ENCODE results near the gene DNASE1L2. TPM values are rescaled to one million over a fixed set of nuclear protein-coding genes. Genes with fewer than 3 reads are reported as not detected.
"Not testable (repeated sequence)": the region's sequence is repeated elsewhere in the genome, so short reads cannot be mapped to it uniquely, and the experiment has no call there.

The DNASE1L2 gene
- total RNA-seq, 4 donors from 2014 or later, result 0.88 to 4.5 (median 1.4) TPM

DNA sequence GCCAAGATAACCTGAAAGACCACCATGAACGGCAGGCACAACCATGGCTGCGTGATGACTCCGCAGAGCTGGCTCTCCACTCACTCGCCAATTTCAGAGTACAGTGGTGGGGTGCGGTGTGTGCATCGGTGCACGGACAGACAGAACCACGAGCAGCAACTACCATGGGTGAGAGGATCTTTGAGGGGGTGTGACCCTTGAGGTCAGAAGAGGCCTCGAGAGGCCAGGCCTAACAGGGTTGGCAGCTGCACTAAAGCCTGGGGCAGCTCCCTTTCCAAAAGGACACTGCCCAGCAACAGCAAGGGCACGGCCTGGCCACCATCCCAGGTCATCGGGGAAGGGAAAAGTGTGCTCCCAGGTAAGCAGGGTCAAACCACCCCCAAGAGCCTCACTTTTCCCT, 17.0 kb downstream of the DNASE1L2 start:
- DNase-seq, result peak; percentile 66 to 69
- Histone ChIP-seq H3K4me1 (peaks cover 10 to 33% of the 10 kb centered on the region in 2 donors), H3K27ac (no peak overlapping the region), H3K27me3 (no peaks in the 10 kb centered on the region), H3K9me3 (no peaks in the 10 kb centered on the region), H3K36me3 (peaks cover 46 to 54% of the 10 kb centered on the region in 2 donors), H3K4me3 (replicated peaks in 1 of 3) (no peak overlapping the region)
- WGBS, 2 donors, result 56 to 70% methylated on average over 8 to 9 of the region's 11 CpGs
- intact Hi-C loops (cut with DNase I), result no loop called here
- TF ChIP-seq, protein P1, sequence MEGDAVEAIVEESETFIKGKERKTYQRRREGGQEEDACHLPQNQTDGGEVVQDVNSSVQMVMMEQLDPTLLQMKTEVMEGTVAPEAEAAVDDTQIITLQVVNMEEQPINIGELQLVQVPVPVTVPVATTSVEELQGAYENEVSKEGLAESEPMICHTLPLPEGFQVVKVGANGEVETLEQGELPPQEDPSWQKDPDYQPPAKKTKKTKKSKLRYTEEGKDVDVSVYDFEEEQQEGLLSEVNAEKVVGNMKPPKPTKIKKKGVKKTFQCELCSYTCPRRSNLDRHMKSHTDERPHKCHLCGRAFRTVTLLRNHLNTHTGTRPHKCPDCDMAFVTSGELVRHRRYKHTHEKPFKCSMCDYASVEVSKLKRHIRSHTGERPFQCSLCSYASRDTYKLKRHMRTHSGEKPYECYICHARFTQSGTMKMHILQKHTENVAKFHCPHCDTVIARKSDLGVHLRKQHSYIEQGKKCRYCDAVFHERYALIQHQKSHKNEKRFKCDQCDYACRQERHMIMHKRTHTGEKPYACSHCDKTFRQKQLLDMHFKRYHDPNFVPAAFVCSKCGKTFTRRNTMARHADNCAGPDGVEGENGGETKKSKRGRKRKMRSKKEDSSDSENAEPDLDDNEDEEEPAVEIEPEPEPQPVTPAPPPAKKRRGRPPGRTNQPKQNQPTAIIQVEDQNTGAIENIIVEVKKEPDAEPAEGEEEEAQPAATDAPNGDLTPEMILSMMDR (IDR thresholded peaks at IDR 0.05), result no peak
- TF ChIP-seq POLR2A (IDR thresholded peaks at IDR 0.05), result no peak

DNA sequence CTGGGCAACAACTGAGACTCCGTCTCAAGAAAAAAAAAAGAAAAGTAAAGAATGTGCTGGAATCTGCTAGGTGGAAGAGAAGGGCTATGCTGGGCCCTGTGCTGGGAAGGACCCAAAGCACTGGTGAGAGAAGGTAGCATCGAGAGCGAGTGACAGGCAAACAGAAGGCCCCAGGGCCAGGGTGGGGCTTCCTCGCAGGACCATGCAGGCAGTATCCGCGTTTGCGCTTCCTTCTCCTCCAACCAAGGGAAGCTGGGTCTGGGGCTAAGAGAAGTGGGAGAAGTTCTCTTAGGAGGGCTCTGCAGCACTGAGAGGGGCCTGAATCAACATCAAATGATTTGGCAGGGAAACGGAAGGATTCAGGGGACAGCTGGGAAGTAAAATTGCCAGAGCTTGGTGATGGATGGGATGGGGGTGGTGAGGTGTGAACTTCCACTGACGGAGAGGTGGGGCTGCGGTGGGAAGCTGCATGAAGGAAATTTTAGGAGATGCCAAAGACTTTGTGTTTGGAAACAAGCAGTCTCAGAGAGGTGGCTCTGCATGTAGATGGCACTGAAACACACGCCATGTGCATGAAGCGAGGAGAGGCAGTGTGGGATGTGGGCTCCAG, 20.4 kb downstream of the DNASE1L2 start:
- intact Hi-C loops (cut with DNase I), result no loop called here

DNA sequence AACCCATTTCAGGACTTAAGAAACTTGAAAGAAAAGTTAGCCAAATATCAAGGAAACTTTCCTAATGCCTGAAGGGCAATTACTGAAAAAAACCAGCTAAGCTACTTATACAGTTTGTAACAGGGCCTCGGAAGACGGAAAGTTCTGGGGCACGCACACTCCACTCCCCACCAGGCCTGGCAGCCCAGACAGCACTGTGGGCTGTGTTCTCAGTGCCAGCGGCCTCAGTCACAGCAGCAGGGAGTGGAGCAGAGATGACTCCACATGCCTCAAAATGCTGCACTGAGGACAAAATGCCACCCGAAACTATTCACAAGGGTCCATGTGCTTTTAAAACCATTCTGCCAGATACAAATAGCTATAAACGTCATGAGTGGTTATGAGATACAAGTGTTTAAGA, 21.5 kb downstream of the DNASE1L2 start:
- WGBS, 2 donors, result 95 to 99% methylated on average over 6 of the region's 6 CpGs
- Histone ChIP-seq H3K9me3 (no peaks in the 10 kb centered on the region), H3K27ac (no peak overlapping the region), H3K27me3 (no peaks in the 10 kb centered on the region), H3K4me1 (peaks cover 0 to 6% of the 10 kb centered on the region in 2 donors), H3K4me3 (replicated peaks in 1 of 3) (no peak overlapping the region), H3K36me3 (peaks cover 80 to 88% of the 10 kb centered on the region in 2 donors)
- intact Hi-C loops (cut with DNase I), result no loop called here
- DNase-seq, result no peak
- TF ChIP-seq POLR2A (IDR thresholded peaks at IDR 0.05), result no peak
- TF ChIP-seq, protein P1 (IDR thresholded peaks at IDR 0.05), result no peak

More for the DNA sequence above, 20.4 kb downstream of the DNASE1L2 start:
- Histone ChIP-seq H3K27ac (no peak overlapping the region), H3K36me3 (peaks cover 69 to 79% of the 10 kb centered on the region in 2 donors), H3K4me1 (peaks cover 3 to 17% of the 10 kb centered on the region in 2 donors), H3K4me3 (replicated peaks in 1 of 3) (no peak overlapping the region), H3K9me3 (no peaks in the 10 kb centered on the region), H3K27me3 (no peaks in the 10 kb centered on the region)
- no peak for DNase-seq
- 90 to 91% methylated on average over 12 of the region's 12 CpGs for whole genome bisulfite sequencing, 2 donors
- no peak for TF ChIP-seq POLR2A (IDR thresholded peaks at IDR 0.05)
- TF ChIP-seq, protein P1 (IDR thresholded peaks at IDR 0.05), result no peak

DNA sequence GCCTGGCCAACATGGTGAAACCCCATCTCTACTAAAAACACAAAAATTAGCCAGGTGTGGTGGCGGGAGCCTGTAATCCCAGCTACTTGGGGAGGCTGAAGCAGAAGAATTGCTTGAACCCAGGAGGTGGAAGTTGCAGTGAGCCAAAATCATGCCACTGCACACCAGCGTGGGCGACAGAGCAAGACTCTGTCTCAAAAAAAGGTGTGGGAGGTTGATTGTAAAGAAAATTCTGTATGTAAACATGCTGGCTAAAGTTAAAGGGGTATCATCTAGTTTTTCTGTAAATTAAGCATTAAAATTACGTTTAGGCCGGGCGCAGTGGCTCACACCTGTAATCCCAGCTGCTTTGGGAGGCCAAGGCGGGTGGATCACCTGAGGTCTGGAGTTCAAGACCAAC, 22.3 kb downstream of the DNASE1L2 start:
- H3K4me3 ChIP-seq (replicated peaks in 1 of 3); DNase-seq; H3K27me3 ChIP-seq; intact Hi-C loops (cut with DNase I); H3K27ac ChIP-seq; H3K9me3 ChIP-seq; H3K4me1 ChIP-seq: not testable (repeated sequence)
- WGBS, 2 donors, result 98% methylated on average over 7 of the region's 7 CpGs
- H3K36me3 ChIP-seq, result peaks cover 78 to 88% of the 10 kb centered on the region in 2 donors

DNA sequence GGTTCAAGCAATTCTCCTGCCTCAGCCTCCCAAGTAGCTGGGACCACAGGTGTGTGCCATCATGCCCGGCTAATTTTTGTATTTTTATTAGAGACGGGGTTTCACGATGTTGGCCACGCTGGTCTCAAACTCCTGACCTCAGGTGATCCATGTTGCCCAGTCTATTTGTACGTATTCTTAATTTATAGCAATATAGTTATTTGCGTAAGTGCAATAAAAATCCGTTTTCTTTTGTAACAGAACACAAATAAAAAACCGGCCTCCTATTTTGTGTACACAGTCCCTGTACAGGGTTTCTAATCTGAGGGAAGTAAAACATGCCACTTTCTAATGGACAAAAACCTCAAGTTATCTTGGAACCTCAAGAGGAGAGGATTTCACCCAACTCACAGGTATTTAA, 24.0 kb downstream of the DNASE1L2 start:
- no peak for DNase-seq
- Histone ChIP-seq H3K27ac (no peak overlapping the region), H3K4me1 (no peaks in the 10 kb centered on the region), H3K4me3 (replicated peaks in 1 of 3) (no peak overlapping the region), H3K36me3 (peaks cover 62 to 79% of the 10 kb centered on the region in 2 donors), H3K27me3 (no peaks in the 10 kb centered on the region), H3K9me3 (no peaks in the 10 kb centered on the region)
- WGBS, 2 donors, result 97 to 98% methylated on average over 8 of the region's 8 CpGs
- TF ChIP-seq, protein P1 (IDR thresholded peaks at IDR 0.05), result no peak
- no peak for TF ChIP-seq POLR2A (IDR thresholded peaks at IDR 0.05)
- intact Hi-C loops (cut with DNase I), result loop anchor here (5.0 to 10.0 kb wide), 2 partner anchors 63 to 165 kb away; partner anchors contain the start of genes CASKIN1 and CCNF

DNA sequence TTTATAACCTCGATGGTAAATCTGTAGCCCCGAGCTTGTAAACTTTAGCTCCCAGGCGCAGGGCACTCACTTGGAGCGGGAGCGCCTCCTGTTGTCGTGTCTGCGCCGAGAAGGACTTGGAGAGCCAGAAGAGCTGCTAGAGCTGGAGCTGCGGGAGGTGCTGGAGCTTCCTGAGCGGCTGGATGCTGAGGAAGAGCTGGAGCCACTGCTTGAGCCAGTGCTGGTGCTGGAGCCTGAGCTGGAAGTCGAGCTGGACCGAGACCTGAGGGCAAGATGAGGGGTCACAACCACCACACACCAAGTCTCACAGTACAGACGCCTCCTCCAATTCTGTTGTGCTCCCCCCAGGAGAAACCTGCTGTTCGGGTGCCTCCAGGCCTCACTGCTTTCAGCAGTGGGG, 26.8 kb downstream of the DNASE1L2 start:
- 81 to 90% methylated on average over 11 to 14 of the region's 14 CpGs for WGBS, 2 donors
- intact Hi-C loops (cut with DNase I), result loop anchor here (5.0 to 10.0 kb wide), 2 partner anchors 66 to 162 kb away; partner anchors contain the start of genes CASKIN1 and CCNF
- not testable (repeated sequence) for H3K4me1 ChIP-seq; H3K4me3 ChIP-seq (replicated peaks in 1 of 3); H3K27me3 ChIP-seq; H3K9me3 ChIP-seq; H3K27ac ChIP-seq; DNase-seq
- H3K36me3 ChIP-seq, result peaks cover 38 to 51% of the 10 kb centered on the region in 2 donors

DNA sequence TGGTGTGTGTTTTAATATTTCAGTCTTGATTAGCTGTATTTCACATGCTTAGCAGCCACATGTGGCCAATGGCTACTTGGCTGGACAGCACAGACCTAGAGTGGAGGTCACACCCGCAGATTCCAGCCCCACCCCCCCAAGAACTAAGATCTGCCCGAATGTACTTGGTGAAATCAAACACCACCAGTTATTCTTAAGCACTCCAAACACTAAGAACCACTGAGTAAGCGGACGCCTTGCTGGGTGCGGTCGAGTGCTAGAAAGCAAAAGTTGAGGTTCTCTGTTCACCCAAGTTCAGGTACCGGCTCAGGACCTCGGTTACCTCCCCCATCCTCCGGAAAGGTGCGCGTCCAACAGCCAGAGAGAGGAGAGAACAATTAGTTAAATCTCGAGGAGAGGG, 30.6 kb downstream of the DNASE1L2 start:
- Histone ChIP-seq H3K36me3 (peaks cover 12 to 21% of the 10 kb centered on the region in 2 donors), H3K4me1 (peaks cover 11 to 16% of the 10 kb centered on the region in 2 donors), H3K4me3 (replicated peaks in 1 of 3) (peak overlapping the region in 2 of 3 donors; percentile 51 to 85)
- intact Hi-C loops (cut with DNase I), result loop anchor here (10.0 kb wide), 1 partner anchor 158 kb away; the partner anchor contains the start of gene CCNF
- WGBS, 2 donors, result 8 to 13% methylated on average over 2 to 7 of the region's 12 CpGs
- H3K9me3 ChIP-seq, DNase-seq, H3K27me3 ChIP-seq, H3K27ac ChIP-seq: not testable (repeated sequence)

DNA sequence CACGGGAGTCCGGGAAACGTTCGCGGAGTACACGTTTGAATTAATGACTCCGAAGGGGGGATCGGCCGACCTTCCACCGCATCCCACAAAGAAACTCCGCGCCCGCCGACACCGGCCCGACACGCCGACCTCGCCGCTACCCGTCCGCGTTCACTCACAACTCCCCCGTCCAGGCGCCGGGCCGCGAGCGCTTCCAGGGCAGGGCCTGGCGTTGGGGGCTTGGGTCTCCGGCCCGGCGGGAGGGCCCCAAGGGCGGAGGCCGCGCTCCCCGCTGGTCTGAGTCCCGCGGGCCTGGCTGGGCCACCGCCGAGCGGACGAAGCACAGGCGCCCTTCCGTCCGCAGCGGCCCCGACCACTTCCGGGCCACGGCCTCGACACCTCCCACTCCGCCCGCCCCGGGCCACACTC, 31.3 kb downstream of the DNASE1L2 start:
- WGBS, 2 donors, result 0% methylated on average over 14 to 16 of the region's 54 CpGs
- H3K4me3 ChIP-seq (replicated peaks in 1 of 3), result peak overlapping the region; percentile 30 to 85 (median 51)
- intact Hi-C loops (cut with DNase I), result loop anchor here (10.0 kb wide), 1 partner anchor 157 kb away; the partner anchor contains the start of gene CCNF

More for the DNA sequence above, 31.3 kb downstream of the DNASE1L2 start:
- Histone ChIP-seq H3K4me1 (peaks cover 11 to 16% of the 10 kb centered on the region in 2 donors), H3K36me3 (peaks cover 5 to 15% of the 10 kb centered on the region in 2 donors), H3K27ac (peak overlapping the region; percentile 88 to 97 (median 95))
- not testable (repeated sequence) for H3K9me3 ChIP-seq, DNase-seq, H3K27me3 ChIP-seq

Data from thyroid gland (tissue), 4 donors.